Measurements from ENCODE around the gene FYN. TPM values are rescaled to one million over a fixed set of nuclear protein-coding genes. Genes with fewer than 3 reads are reported as not detected.

FYN gene
- total RNA-seq, 4 donors from 2014 or later: 143 to 219 (median 165) TPM

GRCh38 chr6:111766201-111766857, 106.9 kb downstream of the FYN start:
- no peak for DNase-seq (ENCODE audit: low spot score in 2 of 2)
- TF ChIP-seq CTCF (IDR thresholded peaks at IDR 0.05) (no peak), EP300 (IDR thresholded peaks at IDR 0.05) (no peak), POLR2A (IDR thresholded peaks at IDR 0.05) (no peak)
- Histone ChIP-seq H3K4me3 (no peak overlapping the region), H3K27me3 (no peaks in the 10 kb centered on the region), H3K4me1 (peaks cover 0 to 76% (median 16%) of the 10 kb centered on the region in 4 donors), H3K27ac (peak overlapping the region in 1 of 4 donors; percentile 20), H3K9me3 (no peaks in the 10 kb centered on the region), H3K36me3 (peaks cover 0 to 5% (median 0%) of the 10 kb centered on the region in 3 donors)
- WGBS, 2 donors: 76% methylated on average over 5 of the region's 5 CpGs

GRCh38 chr6:111765763-111766162, 107.5 kb downstream of the FYN start:
- Histone ChIP-seq H3K4me1 (peaks cover 0 to 77% (median 18%) of the 10 kb centered on the region in 4 donors), H3K27ac (peak overlapping the region in 1 of 4 donors; percentile 20), H3K9me3 (no peaks in the 10 kb centered on the region), H3K36me3 (peaks cover 0 to 3% (median 0%) of the 10 kb centered on the region in 3 donors), H3K27me3 (no peaks in the 10 kb centered on the region), H3K4me3 (no peak overlapping the region)
- TF ChIP-seq EP300 (IDR thresholded peaks at IDR 0.05) (no peak), CTCF (IDR thresholded peaks at IDR 0.05) (no peak), POLR2A (IDR thresholded peaks at IDR 0.05) (no peak)
- no peak for DNase-seq (ENCODE audit: low spot score in 2 of 2)
- WGBS, 2 donors: 92 to 97% methylated on average over 1 of the region's 1 CpG

GRCh38 chr6:111764238-111765175, 108.7 kb downstream of the FYN start:
- WGBS, 2 donors: 66 to 72% methylated on average over 13 of the region's 13 CpGs
- Histone ChIP-seq H3K4me3 (no peak overlapping the region), H3K4me1 (peaks cover 0 to 79% (median 25%) of the 10 kb centered on the region in 4 donors), H3K27me3 (no peaks in the 10 kb centered on the region), H3K36me3 (no peaks in the 10 kb centered on the region), H3K9me3 (no peaks in the 10 kb centered on the region), H3K27ac (peak overlapping the region in 3 of 4 donors; percentile 29 to 60 (median 57))
- TF ChIP-seq CTCF (IDR thresholded peaks at IDR 0.05) (no peak), POLR2A (IDR thresholded peaks at IDR 0.05) (no peak), EP300 (IDR thresholded peaks at IDR 0.05) (no peak)
- DNase-seq (ENCODE audit: low spot score in 2 of 2): no peak

GRCh38 chr6:111763381-111763780, 109.9 kb downstream of the FYN start:
- Histone ChIP-seq H3K9me3 (no peaks in the 10 kb centered on the region), H3K27me3 (no peaks in the 10 kb centered on the region), H3K4me3 (no peak overlapping the region), H3K4me1 (peaks cover 0 to 79% (median 26%) of the 10 kb centered on the region in 4 donors), H3K36me3 (no peaks in the 10 kb centered on the region), H3K27ac (peak overlapping the region in 1 of 4 donors; percentile 41)
- WGBS, 2 donors: 56 to 64% methylated on average over 2 of the region's 2 CpGs
- DNase-seq (ENCODE audit: low spot score in 2 of 2): no peak
- TF ChIP-seq EP300 (IDR thresholded peaks at IDR 0.05): no peak
- TF ChIP-seq POLR2A (IDR thresholded peaks at IDR 0.05): no peak
- no peak for TF ChIP-seq CTCF (IDR thresholded peaks at IDR 0.05)

All from tibial nerve (tissue), 4 donors.